HepG2 (cell line): ENCODE measurements around the gene DDX59. TPM values are rescaled to one million over a fixed set of nuclear protein-coding genes. Genes with fewer than 3 reads are reported as not detected.

Source experiments
- CBX1 ChIP-seq: IDR thresholded peaks from one replicate; pipeline ENCODE4 v1.6.1; 2016; ENCODE audit warnings: antibody characterized with exemption, low read depth
- DNMT3B ChIP-seq: conservative IDR thresholded peaks from 2 replicates; pipeline ENCODE4 v1.6.1; 2016; ENCODE audit warnings: missing biosample characterization, control low read depth
- RFXANK ChIP-seq: IDR thresholded peaks from 2 replicates; pipeline ENCODE4 v1.6.1; 2016
- SKI ChIP-seq: fragments of 450-650 bp; IDR thresholded peaks from one replicate; pipeline ENCODE4 v1.6.1; 2018; ENCODE audit warnings: mild to moderate bottlenecking; ENCODE audit not compliant: partially characterized antibody
- SMC3 ChIP-seq: IDR thresholded peaks from 2 replicates; pipeline ENCODE4 v1.6.1; 2011; ENCODE audit warnings: low read length, improper control_type of control experiment
- TCF7L2 ChIP-seq: IDR thresholded peaks from 2 replicates; pipeline ENCODE4 v1.6.1; 2011; ENCODE audit warnings: mild to moderate bottlenecking, low read depth, low read length, moderate library complexity
- YEATS4 ChIP-seq: sonication (generic); formaldehyde crosslinking; IDR thresholded peaks from 2 replicates; pipeline ENCODE4 v1.4.0; 2020; ENCODE audit warnings: missing genetic modification reagents, borderline replicate concordance
- ZBTB40 ChIP-seq, 2 experiments: fragments of 450-650 bp in 1 of 2; sonication (generic) in 1 of 2; formaldehyde crosslinking in 1 of 2; IDR thresholded peaks; 2 replicates each; pipeline versions ENCODE4 v1.6.1 to v1.8.0; 2016 to 2022; ENCODE audit warnings: antibody characterized with exemption in 1 of 2, mild to moderate bottlenecking in 1 of 2, missing genetic modification reagents in 1 of 2
- ZFYVE20 ChIP-seq: sonication (generic); formaldehyde crosslinking; IDR thresholded peaks from 2 replicates; pipeline ENCODE4 v1.8.0; 2023; ENCODE audit warnings: low read depth, mild to moderate bottlenecking, moderate library complexity, missing genetic modification reagents, borderline replicate concordance
- ZNF224 ChIP-seq: sonication (generic); formaldehyde crosslinking; IDR thresholded peaks from 2 replicates; pipeline ENCODE4 v1.5.0; 2020; ENCODE audit warnings: mild to moderate bottlenecking, missing genetic modification reagents
- ZNF510 ChIP-seq: sonication (generic); formaldehyde crosslinking; IDR thresholded peaks from 2 replicates; pipeline ENCODE4 v1.4.0; 2020; ENCODE audit warnings: low read depth, mild to moderate bottlenecking, missing genetic modification reagents
- ZNF567 ChIP-seq: sonication (generic); formaldehyde crosslinking; IDR thresholded peaks from 2 replicates; pipeline ENCODE4 v1.8.1; 2023; ENCODE audit warnings: mild to moderate bottlenecking, missing genetic modification reagents, borderline replicate concordance
- ZNF746 ChIP-seq: sonication (generic); formaldehyde crosslinking; IDR thresholded peaks from 2 replicates; pipeline ENCODE4 v1.8.0; 2022; ENCODE audit warnings: mild to moderate bottlenecking, missing genetic modification reagents
- ZNF782 ChIP-seq: sonication (generic); formaldehyde crosslinking; IDR thresholded peaks from 2 replicates; pipeline ENCODE4 v1.4.0; 2020; ENCODE audit warnings: missing genetic modification reagents, mild to moderate bottlenecking, borderline replicate concordance
- ZNF850 ChIP-seq: sonication (generic); formaldehyde crosslinking; conservative IDR thresholded peaks from 2 replicates; pipeline ENCODE4 v1.9.0; 2021; ENCODE audit warnings: mild to moderate bottlenecking, missing genetic modification reagents
- polyA plus RNA-seq, 8 experiments: library from polyadenylated mRNA; depleted of rRNA in 3 of 8; stranded (reverse) in 7 of 8; unstranded in 1 of 8; fragments of >200 nt; fragmentation: Illumina TruSeq in 4 of 8; extraction: Trizol in 4 of 8; gene quantifications; 2 replicates each; pipeline versions ENCODE4 v1.2.1 to v1.2.3, GENCODE V29; 2011 to 2016; ENCODE audit warnings: low read depth in 4 of 8, missing spikeins in 1 of 8, mixed read lengths in 1 of 8; ENCODE audit not compliant: insufficient read depth in 1 of 8
- total RNA-seq, 5 experiments: library from RNA; depleted of rRNA; stranded (reverse); fragments of >200 nt; fragmentation: Illumina TruSeq; extraction: Trizol; gene quantifications; 2 replicates each; pipeline ENCODE4 v1.2.3, GENCODE V29; 2016; ENCODE audit warnings: low read depth in 1 of 5
- TF ChIP-seq, protein P1 (sequence below): IDR thresholded peaks from 2 replicates; pipeline ENCODE4 v1.6.1; 2018; ENCODE audit warnings: missing genetic modification reagents, mild to moderate bottlenecking, missing compliant biosample characterization
- TF ChIP-seq, protein P2 (sequence below): sonication (generic); formaldehyde crosslinking; IDR thresholded peaks from 2 replicates; pipeline ENCODE4 v1.9.0; 2021; ENCODE audit warnings: missing genetic modification reagents, mild to moderate bottlenecking, borderline replicate concordance

The DDX59 gene
- total and polyA plus RNA-seq, 2 of the 13 experiments (the other 11 are each of a cell fraction or from before 2014, with no cell fraction given), result 12.1 to 14.8 TPM

GRCh38 chr1:200620273-200621131 is 49.2 kb downstream of the DDX59 start, which contains the start of gene KIF14 (continued):
- TF ChIP-seq ZBTB40 (IDR thresholded peaks at IDR 0.05), result no peak
- TF ChIP-seq ZBTB40 (CRISPR knock-in tag; IDR thresholded peaks at IDR 0.05), result no peak
- TF ChIP-seq SMC3, result no peak
- peak; percentile 41; the same call in 1 of the 2 replicates for TF ChIP-seq YEATS4 (CRISPR knock-in tag)
- TF ChIP-seq ZNF224 (CRISPR knock-in tag), result no peak
- no peak for TF ChIP-seq ZNF567 (CRISPR knock-in tag)
- TF ChIP-seq ZNF510, result no peak
- TF ChIP-seq, protein P1, sequence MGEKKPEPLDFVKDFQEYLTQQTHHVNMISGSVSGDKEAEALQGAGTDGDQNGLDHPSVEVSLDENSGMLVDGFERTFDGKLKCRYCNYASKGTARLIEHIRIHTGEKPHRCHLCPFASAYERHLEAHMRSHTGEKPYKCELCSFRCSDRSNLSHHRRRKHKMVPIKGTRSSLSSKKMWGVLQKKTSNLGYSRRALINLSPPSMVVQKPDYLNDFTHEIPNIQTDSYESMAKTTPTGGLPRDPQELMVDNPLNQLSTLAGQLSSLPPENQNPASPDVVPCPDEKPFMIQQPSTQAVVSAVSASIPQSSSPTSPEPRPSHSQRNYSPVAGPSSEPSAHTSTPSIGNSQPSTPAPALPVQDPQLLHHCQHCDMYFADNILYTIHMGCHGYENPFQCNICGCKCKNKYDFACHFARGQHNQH (CRISPR knock-in tag), result 0 out of 2 replicates have a peak, but pooled peaks have one; percentile 56
- TF ChIP-seq, protein P2, sequence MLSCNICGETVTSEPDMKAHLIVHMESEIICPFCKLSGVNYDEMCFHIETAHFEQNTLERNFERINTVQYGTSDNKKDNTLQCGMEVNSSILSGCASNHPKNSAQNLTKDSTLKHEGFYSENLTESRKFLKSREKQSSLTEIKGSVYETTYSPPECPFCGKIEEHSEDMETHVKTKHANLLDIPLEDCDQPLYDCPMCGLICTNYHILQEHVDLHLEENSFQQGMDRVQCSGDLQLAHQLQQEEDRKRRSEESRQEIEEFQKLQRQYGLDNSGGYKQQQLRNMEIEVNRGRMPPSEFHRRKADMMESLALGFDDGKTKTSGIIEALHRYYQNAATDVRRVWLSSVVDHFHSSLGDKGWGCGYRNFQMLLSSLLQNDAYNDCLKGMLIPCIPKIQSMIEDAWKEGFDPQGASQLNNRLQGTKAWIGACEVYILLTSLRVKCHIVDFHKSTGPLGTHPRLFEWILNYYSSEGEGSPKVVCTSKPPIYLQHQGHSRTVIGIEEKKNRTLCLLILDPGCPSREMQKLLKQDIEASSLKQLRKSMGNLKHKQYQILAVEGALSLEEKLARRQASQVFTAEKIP, result no peak
- TF ChIP-seq ZNF850, result no peak
- peak; percentile 36 for TF ChIP-seq CBX1
- no peak for TF ChIP-seq SKI
- no peak for TF ChIP-seq ZFYVE20 (CRISPR knock-in tag)
- no peak for TF ChIP-seq ZNF782
- no peak for TF ChIP-seq ZNF746 (CRISPR knock-in tag)
- TF ChIP-seq RFXANK (CRISPR knock-in tag), result no peak
- TF ChIP-seq TCF7L2, result no peak
- no peak for TF ChIP-seq DNMT3B (CRISPR knock-in tag)
